CD4-positive, alpha-beta memory T cell (primary cell): ENCODE measurements around the gene RXRG. TPM values are rescaled to one million over a fixed set of nuclear protein-coding genes. Genes with fewer than 3 reads are reported as not detected.

Source experiments
- CTCF ChIA-PET: fragments of 350-600 bp; sonication (Branson Sonifier 250); formaldehyde crosslinking; loops from one replicate; lab custom pipeline; 2021; ENCODE audit warnings: inconsistent platforms; ENCODE audit not compliant: partially characterized antibody; lab: Charles Lee
- POLR2A ChIA-PET: fragments of 350-600 bp; sonication (Branson Sonifier 250); formaldehyde crosslinking; loops from one replicate; lab custom pipeline; 2021; ENCODE audit not compliant: partially characterized antibody; lab: Charles Lee
- DNase-seq, 5 donors: peaks; one replicate each; pipeline versions ENCODE4 v3.0.0 to v3.0.0-alpha.2; 2020 to 2022; ENCODE audit warnings: mixed read lengths in 1 of 5
- H3K27ac ChIP-seq: one replicate; pipeline ENCODE4 v1.7.0; 2013; ENCODE audit warnings: low read depth, low read length
- H3K27me3 ChIP-seq: 2 replicates; pipeline ENCODE4 v1.7.0; 2013; ENCODE audit warnings: mild to moderate bottlenecking, low read length, moderate library complexity; ENCODE audit not compliant: insufficient read depth
- H3K36me3 ChIP-seq: 2 replicates; pipeline ENCODE4 v1.7.0; 2013; ENCODE audit warnings: mild to moderate bottlenecking, low read length, moderate library complexity; ENCODE audit not compliant: insufficient read depth
- H3K4me1 ChIP-seq: 2 replicates; pipeline ENCODE4 v1.7.0; 2013; ENCODE audit warnings: mild to moderate bottlenecking, low read length, moderate library complexity; ENCODE audit not compliant: insufficient read depth
- H3K4me3 ChIP-seq, 2 donors: one replicate each; pipeline ENCODE4 v1.7.0; 2013; ENCODE audit warnings: low read length in 2 of 2, mild to moderate bottlenecking in 1 of 2
- H3K9me3 ChIP-seq, 2 donors: one replicate each; pipeline ENCODE4 v1.7.0; 2013; ENCODE audit warnings: low read length in 2 of 2, control low read depth in 1 of 2; ENCODE audit not compliant: control insufficient read depth in 1 of 2
- H3K27ac Mint-ChIP-seq, 7 donors: one replicate each; pipeline ENCODE4 v1.8.0; 2020 to 2021; ENCODE audit warnings: mixed read lengths in 7 of 7, mild to moderate bottlenecking in 6 of 7, inconsistent platforms in 3 of 7, moderate library complexity in 3 of 7
- H3K27me3 Mint-ChIP-seq, 2 donors: one replicate each; pipeline ENCODE4 v1.8.0; 2020 to 2021; ENCODE audit warnings: mixed read lengths in 2 of 2
- H3K36me3 Mint-ChIP-seq, 2 donors: one replicate each; pipeline ENCODE4 v1.8.0; 2020 to 2021; ENCODE audit warnings: mixed read lengths in 2 of 2, inconsistent platforms in 1 of 2, mild to moderate bottlenecking in 1 of 2
- H3K4me1 Mint-ChIP-seq, 4 donors: one replicate each; pipeline ENCODE4 v1.8.0; 2020 to 2021; ENCODE audit warnings: mixed read lengths in 4 of 4, mild to moderate bottlenecking in 1 of 4
- H3K4me3 Mint-ChIP-seq, 8 donors: one replicate each; pipeline ENCODE4 v1.8.0; 2020 to 2021; ENCODE audit warnings: mixed read lengths in 8 of 8, mild to moderate bottlenecking in 7 of 8, moderate library complexity in 6 of 8, inconsistent platforms in 3 of 8
- H3K9me3 Mint-ChIP-seq, 8 donors: one replicate each; pipeline ENCODE4 v1.8.0; 2020 to 2021; ENCODE audit warnings: mixed read lengths in 8 of 8, mild to moderate bottlenecking in 5 of 8, inconsistent platforms in 3 of 8, moderate library complexity in 1 of 8
- intact Hi-C: fragments of 100-400 bp; cut with micrococcal nuclease; formaldehyde crosslinking; loops from one replicate; pipeline ENCODE4 v1.15.1; 2023
- polyA plus RNA-seq, 2 donors: library from polyadenylated mRNA; unstranded; fragments of 300-500 nt; fragmentation: Illumina TruSeq; gene quantifications; one replicate each; pipeline ENCODE4 v1.2.3, GENCODE V29; 2021
- total RNA-seq, 2 experiments: library from RNA; stranded (reverse); gene quantifications; one replicate each; pipeline ENCODE4 v1.2.3, GENCODE V29; 2021

RXRG gene
- total and polyA plus RNA-seq, 4 experiments from 2014 or later, result not detected

DNA sequence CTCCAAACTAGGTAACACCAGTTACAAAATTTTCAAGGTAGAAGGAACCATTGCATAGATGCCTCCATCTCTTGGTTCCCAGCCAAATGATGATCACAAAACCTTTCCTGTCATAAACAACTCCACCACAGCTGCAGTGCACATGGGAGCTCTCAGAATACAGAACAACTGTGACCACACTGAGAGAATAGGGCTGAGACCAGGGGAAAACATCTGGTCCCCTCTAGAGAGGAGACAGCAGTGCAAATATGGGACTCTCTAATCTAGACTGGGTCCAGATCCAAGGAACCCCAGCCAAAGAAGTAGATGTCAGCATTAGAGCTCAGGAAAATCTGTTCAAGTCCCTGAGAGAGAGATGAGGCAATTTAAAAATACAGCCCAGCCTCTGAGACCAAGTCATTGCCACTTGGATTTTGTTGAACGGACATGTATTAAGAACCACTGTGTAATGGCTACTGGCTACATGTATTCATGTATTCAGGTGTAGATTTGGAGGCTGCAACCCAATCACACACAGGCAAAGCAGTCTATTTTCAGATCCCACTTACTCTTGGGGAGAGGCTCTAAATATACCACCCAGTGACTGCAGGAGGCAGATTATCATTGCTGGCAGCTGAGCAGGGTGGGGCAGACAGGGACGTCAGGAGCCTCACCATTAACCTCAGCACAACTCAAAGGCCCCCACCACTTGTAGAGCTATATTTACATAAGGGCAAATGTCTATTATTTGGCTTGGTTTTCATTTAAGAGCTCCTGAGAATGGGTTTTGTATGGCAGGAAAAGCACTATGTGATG is 7.6 kb upstream of the RXRG start:
- Mint-ChIP-seq H3K36me3 (no peaks in the 10 kb centered on the region), H3K27me3 (peaks cover 19 to 24% of the 10 kb centered on the region in 2 donors), H3K4me1 (no peaks in the 10 kb centered on the region), H3K4me3 (no peak overlapping the region), H3K27ac (no peak overlapping the region), H3K9me3 (peaks cover 0 to 3% (median 0%) of the 10 kb centered on the region in 8 donors)
- no peaks in the 10 kb centered on the region for H3K9me3 ChIP-seq
- CTCF ChIA-PET, result interaction anchor here (1.4 kb wide), 1 partner anchor 12 kb away, joined by 3 read pairs; no protein-coding TSS in a partner anchor
- no peaks in the 10 kb centered on the region for H3K36me3 ChIP-seq
- H3K4me1 ChIP-seq, result no peaks in the 10 kb centered on the region
- H3K27me3 ChIP-seq, result no peaks in the 10 kb centered on the region
- no peak for DNase-seq
- H3K4me3 ChIP-seq, result no peak overlapping the region
- H3K27ac ChIP-seq, result no peak overlapping the region
- POLR2A ChIA-PET, result no interaction called here
- intact Hi-C loops, result no loop called here

GRCh38 chr1:165451691-165452090 is 6.8 kb upstream of the RXRG start:
- intact Hi-C loops, result no loop called here
- H3K9me3 Mint-ChIP-seq, result peaks cover 0 to 3% (median 0%) of the 10 kb centered on the region in 8 donors
- peaks cover 25 to 26% of the 10 kb centered on the region in 2 donors for H3K27me3 Mint-ChIP-seq
- H3K4me3 ChIP-seq, result no peak overlapping the region
- H3K4me1 Mint-ChIP-seq, result no peaks in the 10 kb centered on the region
- no peaks in the 10 kb centered on the region for H3K36me3 Mint-ChIP-seq
- POLR2A ChIA-PET, result no interaction called here
- H3K9me3 ChIP-seq, result no peaks in the 10 kb centered on the region
- H3K27ac Mint-ChIP-seq, result no peak overlapping the region
- no peak for DNase-seq
- H3K27ac ChIP-seq, result no peak overlapping the region
- no peaks in the 10 kb centered on the region for H3K36me3 ChIP-seq
- no peaks in the 10 kb centered on the region for H3K4me1 ChIP-seq
- no peaks in the 10 kb centered on the region for H3K27me3 ChIP-seq
- CTCF ChIA-PET, result interaction anchor here (1.4 kb wide), 1 partner anchor 13 kb away, joined by 3 read pairs; no protein-coding TSS in a partner anchor
- no peak overlapping the region for H3K4me3 Mint-ChIP-seq

DNA sequence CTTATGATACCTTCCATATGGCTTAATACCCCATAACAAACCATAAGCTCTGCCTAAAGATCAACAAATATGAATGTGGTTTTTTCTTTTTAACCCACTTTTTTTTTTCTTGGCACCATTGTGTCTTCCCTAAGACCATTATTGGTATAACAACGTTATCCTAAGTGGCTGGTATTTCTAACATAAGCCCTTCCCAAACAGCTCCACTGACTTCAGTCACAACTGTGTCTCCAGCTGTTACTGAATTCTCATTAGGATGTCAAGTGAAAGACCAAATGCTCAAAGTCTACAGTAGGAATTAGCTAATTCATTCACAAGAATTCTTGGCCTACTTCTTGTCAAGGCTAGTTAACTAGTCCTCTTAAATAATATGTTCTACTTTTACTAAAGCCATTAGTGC is 4.2 kb upstream of the RXRG start:
- no peaks in the 10 kb centered on the region for H3K9me3 ChIP-seq
- peaks cover 0 to 1% (median 0%) of the 10 kb centered on the region in 4 donors for H3K4me1 Mint-ChIP-seq
- no peaks in the 10 kb centered on the region for H3K36me3 ChIP-seq
- H3K27ac Mint-ChIP-seq, result no peak overlapping the region
- POLR2A ChIA-PET, result no interaction called here
- peaks cover 8% of the 10 kb centered on the region for H3K4me1 ChIP-seq
- no peaks in the 10 kb centered on the region for H3K36me3 Mint-ChIP-seq
- CTCF ChIA-PET, result interaction anchor here (1.2 to 1.3 kb wide), 2 partner anchors 57 to 80 kb away, joined by 3 read pairs; no protein-coding TSS in a partner anchor
- H3K9me3 Mint-ChIP-seq, result peaks cover 0 to 3% (median 0%) of the 10 kb centered on the region in 8 donors
- peaks cover 22% of the 10 kb centered on the region for H3K27me3 ChIP-seq
- DNase-seq, result no peak
- peaks cover 22 to 28% of the 10 kb centered on the region in 2 donors for H3K27me3 Mint-ChIP-seq
- intact Hi-C loops, result no loop called here
- no peak overlapping the region for H3K4me3 Mint-ChIP-seq
- H3K27ac ChIP-seq, result no peak overlapping the region
- no peak overlapping the region for H3K4me3 ChIP-seq

GRCh38 chr1:165445388-165445787 is 462 bp upstream of the RXRG start:
- DNase-seq, result no peak
- Mint-ChIP-seq H3K4me1 (peaks cover 0 to 5% (median under 1%) of the 10 kb centered on the region in 4 donors), H3K27ac (no peak overlapping the region), H3K36me3 (no peaks in the 10 kb centered on the region), H3K27me3 (peaks cover 35 to 41% of the 10 kb centered on the region in 2 donors), H3K4me3 (no peak overlapping the region), H3K9me3 (peaks cover 0 to 3% (median 0%) of the 10 kb centered on the region in 8 donors)
- Histone ChIP-seq H3K9me3 (no peaks in the 10 kb centered on the region), H3K27me3 (peaks cover 34% of the 10 kb centered on the region), H3K4me1 (peaks cover 12% of the 10 kb centered on the region), H3K27ac (no peak overlapping the region), H3K4me3 (no peak overlapping the region), H3K36me3 (no peaks in the 10 kb centered on the region)
- ChIA-PET POLR2A (no interaction called here), CTCF (no interaction called here)
- intact Hi-C loops, result no loop called here

GRCh38 chr1:165443539-165444311 is 1.2 kb downstream of the RXRG start:
- Mint-ChIP-seq H3K36me3 (no peaks in the 10 kb centered on the region), H3K4me1 (peaks cover 0 to 5% (median under 1%) of the 10 kb centered on the region in 4 donors), H3K27me3 (peaks cover 36 to 44% of the 10 kb centered on the region in 2 donors), H3K9me3 (peaks cover 0 to 2% (median 0%) of the 10 kb centered on the region in 8 donors), H3K4me3 (peak overlapping the region in 2 of 8 donors; percentile 19 to 53), H3K27ac (no peak overlapping the region)
- no peaks in the 10 kb centered on the region for H3K9me3 ChIP-seq
- H3K27ac ChIP-seq, result no peak overlapping the region
- no peaks in the 10 kb centered on the region for H3K36me3 ChIP-seq
- ChIA-PET CTCF (no interaction called here), POLR2A (no interaction called here)
- H3K27me3 ChIP-seq, result peaks cover 34% of the 10 kb centered on the region
- DNase-seq, result no peak
- intact Hi-C loops, result no loop called here
- peaks cover 12% of the 10 kb centered on the region for H3K4me1 ChIP-seq
- no peak overlapping the region for H3K4me3 ChIP-seq

- no peak for DNase-seq
- Histone ChIP-seq H3K9me3 (no peaks in the 10 kb centered on the region), H3K27me3 (peaks cover 34% of the 10 kb centered on the region), H3K27ac (no peak overlapping the region), H3K4me3 (no peak overlapping the region), H3K4me1 (peaks cover 12% of the 10 kb centered on the region), H3K36me3 (no peaks in the 10 kb centered on the region)
- Mint-ChIP-seq H3K4me3 (no peak overlapping the region), H3K36me3 (no peaks in the 10 kb centered on the region), H3K4me1 (peaks cover 0 to 5% (median under 1%) of the 10 kb centered on the region in 4 donors), H3K9me3 (peaks cover 0 to 2% (median 0%) of the 10 kb centered on the region in 8 donors), H3K27me3 (peaks cover 29 to 38% of the 10 kb centered on the region in 2 donors), H3K27ac (no peak overlapping the region)
- POLR2A ChIA-PET, result no interaction called here
- CTCF ChIA-PET, result interaction anchor here (0.6 to 1.1 kb wide), 2 partner anchors 23 to 49 kb away, joined by 3 read pairs; no protein-coding TSS in a partner anchor
- intact Hi-C loops, result no loop called here
Observed at GRCh38 chr1:165442653-165443052, 2.3 kb downstream of the RXRG start.

GRCh38 chr1:165442053-165442452 is 2.9 kb downstream of the RXRG start:
- peaks cover 0 to 2% (median 0%) of the 10 kb centered on the region in 8 donors for H3K9me3 Mint-ChIP-seq
- H3K4me1 Mint-ChIP-seq, result peaks cover 0 to 5% (median under 1%) of the 10 kb centered on the region in 4 donors
- H3K27me3 Mint-ChIP-seq, result peaks cover 28 to 35% of the 10 kb centered on the region in 2 donors
- no peaks in the 10 kb centered on the region for H3K36me3 ChIP-seq
- no peaks in the 10 kb centered on the region for H3K9me3 ChIP-seq
- DNase-seq, result no peak
- H3K27me3 ChIP-seq, result peaks cover 34% of the 10 kb centered on the region
- H3K4me1 ChIP-seq, result peaks cover 12% of the 10 kb centered on the region
- H3K4me3 ChIP-seq, result no peak overlapping the region
- CTCF ChIA-PET, result interaction anchor here (1.1 kb wide), 1 partner anchor 24 kb away, joined by 3 read pairs; no protein-coding TSS in a partner anchor
- no peak overlapping the region for H3K27ac ChIP-seq
- H3K36me3 Mint-ChIP-seq, result no peaks in the 10 kb centered on the region
- POLR2A ChIA-PET, result no interaction called here
- intact Hi-C loops, result no loop called here
- H3K27ac Mint-ChIP-seq, result no peak overlapping the region
- H3K4me3 Mint-ChIP-seq, result no peak overlapping the region
